ENCODE results near the gene AREG. TPM values are rescaled to one million over a fixed set of nuclear protein-coding genes. Genes with fewer than 3 reads are reported as not detected.

The AREG gene
- 325 and 334 TPM in 2 replicates for total RNA-seq

GRCh38 chr4:74444891-74445642 is at the start of gene AREG:
Gene AREG (plus strand): TSS chr4:74445136. CDS start chr4:74445346, 210 bp downstream.

Other genes starting within 250 kb of the AREG start
- 12.8 and 18.5 TPM in 2 replicates for gene EPGN, start 136.7 kb upstream of the AREG start, total RNA-seq
- gene EREG, start 80.0 kb upstream of the AREG start, total RNA-seq, result 21.3 and 33.1 TPM in 2 replicates